ENCODE measurements around the gene LUZP2. TPM values are rescaled to one million over a fixed set of nuclear protein-coding genes. Genes with fewer than 3 reads are reported as not detected.
"Not testable (repeated sequence)": the region's sequence is repeated elsewhere in the genome, so short reads cannot be mapped to it uniquely, and the experiment has no call there.

Gene LUZP2
- total and polyA plus RNA-seq, 4 donors = 0.05 TPM; not detected in 3

DNA sequence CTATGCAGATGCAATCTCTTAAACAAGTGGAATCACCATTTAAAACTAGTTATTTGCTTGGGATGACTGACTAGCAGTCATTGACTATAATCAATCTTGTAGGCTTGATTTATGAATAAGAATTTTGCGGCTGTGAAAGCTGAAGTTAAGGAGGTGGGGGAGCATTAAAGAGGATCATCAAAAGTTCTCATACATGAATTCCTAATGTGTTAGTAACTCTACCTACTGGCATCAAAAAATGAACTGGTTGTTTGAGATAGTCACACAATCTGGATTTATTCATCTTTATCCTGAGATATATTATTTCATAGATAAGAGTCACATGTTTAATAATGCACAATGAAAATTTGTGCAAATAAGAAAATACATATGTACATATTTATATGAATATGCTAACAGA, 393.6 kb downstream of the LUZP2 start:
- 99% methylated on average over 1 of the region's 1 CpG for WGBS
- TF ChIP-seq RAD21 (IDR thresholded peaks at IDR 0.05) (no peak), TAF1 (conservative IDR thresholded peaks at IDR 0.05) (no peak), YY1 (IDR thresholded peaks at IDR 0.05) (no peak), HNF4G (IDR thresholded peaks at IDR 0.05) (no peak)
- TF ChIP-seq, protein P1, sequence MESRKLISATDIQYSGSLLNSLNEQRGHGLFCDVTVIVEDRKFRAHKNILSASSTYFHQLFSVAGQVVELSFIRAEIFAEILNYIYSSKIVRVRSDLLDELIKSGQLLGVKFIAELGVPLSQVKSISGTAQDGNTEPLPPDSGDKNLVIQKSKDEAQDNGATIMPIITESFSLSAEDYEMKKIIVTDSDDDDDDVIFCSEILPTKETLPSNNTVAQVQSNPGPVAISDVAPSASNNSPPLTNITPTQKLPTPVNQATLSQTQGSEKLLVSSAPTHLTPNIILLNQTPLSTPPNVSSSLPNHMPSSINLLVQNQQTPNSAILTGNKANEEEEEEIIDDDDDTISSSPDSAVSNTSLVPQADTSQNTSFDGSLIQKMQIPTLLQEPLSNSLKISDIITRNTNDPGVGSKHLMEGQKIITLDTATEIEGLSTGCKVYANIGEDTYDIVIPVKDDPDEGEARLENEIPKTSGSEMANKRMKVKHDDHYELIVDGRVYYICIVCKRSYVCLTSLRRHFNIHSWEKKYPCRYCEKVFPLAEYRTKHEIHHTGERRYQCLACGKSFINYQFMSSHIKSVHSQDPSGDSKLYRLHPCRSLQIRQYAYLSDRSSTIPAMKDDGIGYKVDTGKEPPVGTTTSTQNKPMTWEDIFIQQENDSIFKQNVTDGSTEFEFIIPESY (IDR thresholded peaks at IDR 0.05) = no peak
- TF ChIP-seq, protein P2, sequence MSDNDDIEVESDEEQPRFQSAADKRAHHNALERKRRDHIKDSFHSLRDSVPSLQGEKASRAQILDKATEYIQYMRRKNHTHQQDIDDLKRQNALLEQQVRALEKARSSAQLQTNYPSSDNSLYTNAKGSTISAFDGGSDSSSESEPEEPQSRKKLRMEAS (IDR thresholded peaks at IDR 0.05) = no peak
- TF ChIP-seq, protein P3, sequence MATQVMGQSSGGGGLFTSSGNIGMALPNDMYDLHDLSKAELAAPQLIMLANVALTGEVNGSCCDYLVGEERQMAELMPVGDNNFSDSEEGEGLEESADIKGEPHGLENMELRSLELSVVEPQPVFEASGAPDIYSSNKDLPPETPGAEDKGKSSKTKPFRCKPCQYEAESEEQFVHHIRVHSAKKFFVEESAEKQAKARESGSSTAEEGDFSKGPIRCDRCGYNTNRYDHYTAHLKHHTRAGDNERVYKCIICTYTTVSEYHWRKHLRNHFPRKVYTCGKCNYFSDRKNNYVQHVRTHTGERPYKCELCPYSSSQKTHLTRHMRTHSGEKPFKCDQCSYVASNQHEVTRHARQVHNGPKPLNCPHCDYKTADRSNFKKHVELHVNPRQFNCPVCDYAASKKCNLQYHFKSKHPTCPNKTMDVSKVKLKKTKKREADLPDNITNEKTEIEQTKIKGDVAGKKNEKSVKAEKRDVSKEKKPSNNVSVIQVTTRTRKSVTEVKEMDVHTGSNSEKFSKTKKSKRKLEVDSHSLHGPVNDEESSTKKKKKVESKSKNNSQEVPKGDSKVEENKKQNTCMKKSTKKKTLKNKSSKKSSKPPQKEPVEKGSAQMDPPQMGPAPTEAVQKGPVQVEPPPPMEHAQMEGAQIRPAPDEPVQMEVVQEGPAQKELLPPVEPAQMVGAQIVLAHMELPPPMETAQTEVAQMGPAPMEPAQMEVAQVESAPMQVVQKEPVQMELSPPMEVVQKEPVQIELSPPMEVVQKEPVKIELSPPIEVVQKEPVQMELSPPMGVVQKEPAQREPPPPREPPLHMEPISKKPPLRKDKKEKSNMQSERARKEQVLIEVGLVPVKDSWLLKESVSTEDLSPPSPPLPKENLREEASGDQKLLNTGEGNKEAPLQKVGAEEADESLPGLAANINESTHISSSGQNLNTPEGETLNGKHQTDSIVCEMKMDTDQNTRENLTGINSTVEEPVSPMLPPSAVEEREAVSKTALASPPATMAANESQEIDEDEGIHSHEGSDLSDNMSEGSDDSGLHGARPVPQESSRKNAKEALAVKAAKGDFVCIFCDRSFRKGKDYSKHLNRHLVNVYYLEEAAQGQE (IDR thresholded peaks at IDR 0.05) = no peak

DNA sequence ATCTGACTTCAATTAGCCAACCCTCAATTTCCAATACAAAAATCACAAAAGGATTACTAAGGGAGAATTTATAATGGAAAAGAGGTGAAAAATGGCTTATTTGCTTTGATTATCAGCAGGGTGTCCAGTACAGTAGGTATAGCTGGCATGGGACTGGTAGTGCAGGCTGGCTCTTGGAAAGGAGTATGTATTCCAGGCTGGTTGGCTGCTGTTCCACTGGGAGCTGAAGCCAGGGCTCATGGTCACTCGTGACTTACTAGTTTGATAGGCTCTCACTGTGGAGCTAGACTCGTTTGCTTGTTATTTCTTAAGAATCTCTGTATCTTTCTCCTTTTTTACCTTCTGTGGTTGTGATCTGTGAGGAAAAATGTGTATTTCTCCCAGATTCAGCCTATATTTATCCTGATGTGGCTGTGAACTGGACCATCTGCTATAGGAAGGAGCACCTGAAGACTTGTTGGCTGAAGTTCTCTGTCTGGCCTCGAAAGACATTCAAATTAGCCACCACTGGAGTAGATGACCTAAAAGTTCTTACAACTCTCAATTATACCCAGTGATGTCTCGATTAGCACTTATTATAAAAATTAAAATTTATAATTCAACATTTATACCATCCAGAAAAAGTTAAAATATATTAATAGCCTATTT, 395.1 kb downstream of the LUZP2 start:
- H3K9ac ChIP-seq (ENCODE audit: low read depth in 1 of 2, low read length in 2 of 2); H3K27me3 ChIP-seq (ENCODE audit: control insufficient read depth in 4 of 4, insufficient read depth in 4 of 4, low read length in 3 of 4); H3K9me3 ChIP-seq (ENCODE audit: control insufficient read depth in 4 of 4, low read length in 3 of 4); H3K4me3 ChIP-seq (ENCODE audit: low read depth in 1 of 3, low read length in 3 of 3); H3K4me1 ChIP-seq (ENCODE audit: control insufficient read depth in 4 of 4, insufficient read depth in 4 of 4, low read length in 3 of 4); DNase-seq (ENCODE audit: low spot score); H3K27ac ChIP-seq (ENCODE audit: low read depth in 1 of 2, low read length in 2 of 2); H3K36me3 ChIP-seq (ENCODE audit: control insufficient read depth in 4 of 4, insufficient read depth in 3 of 4, low read depth in 1 of 4, low read length in 3 of 4): not testable (repeated sequence)
- 81% methylated on average over 4 of the region's 4 CpGs for WGBS

More for the DNA sequence above, 393.6 kb downstream of the LUZP2 start:
- no peaks in the 10 kb centered on the region for H3K9me3 ChIP-seq (ENCODE audit: control insufficient read depth in 4 of 4, low read length in 3 of 4)
- H3K9ac ChIP-seq (ENCODE audit: low read depth in 1 of 2, low read length in 2 of 2) = no peak overlapping the region
- DNase-seq (ENCODE audit: low spot score) = no peak
- H3K4me3 ChIP-seq (ENCODE audit: low read depth in 1 of 3, low read length in 3 of 3) = no peak overlapping the region
- no peak overlapping the region for H3K27ac ChIP-seq (ENCODE audit: low read depth in 1 of 2, low read length in 2 of 2)
- H3K36me3 ChIP-seq (ENCODE audit: control insufficient read depth in 4 of 4, insufficient read depth in 3 of 4, low read depth in 1 of 4, low read length in 3 of 4) = no peaks in the 10 kb centered on the region
- no peaks in the 10 kb centered on the region for H3K4me1 ChIP-seq (ENCODE audit: control insufficient read depth in 4 of 4, insufficient read depth in 4 of 4, low read length in 3 of 4)
- H3K27me3 ChIP-seq (ENCODE audit: control insufficient read depth in 4 of 4, insufficient read depth in 4 of 4, low read length in 3 of 4) = no peaks in the 10 kb centered on the region

DNA sequence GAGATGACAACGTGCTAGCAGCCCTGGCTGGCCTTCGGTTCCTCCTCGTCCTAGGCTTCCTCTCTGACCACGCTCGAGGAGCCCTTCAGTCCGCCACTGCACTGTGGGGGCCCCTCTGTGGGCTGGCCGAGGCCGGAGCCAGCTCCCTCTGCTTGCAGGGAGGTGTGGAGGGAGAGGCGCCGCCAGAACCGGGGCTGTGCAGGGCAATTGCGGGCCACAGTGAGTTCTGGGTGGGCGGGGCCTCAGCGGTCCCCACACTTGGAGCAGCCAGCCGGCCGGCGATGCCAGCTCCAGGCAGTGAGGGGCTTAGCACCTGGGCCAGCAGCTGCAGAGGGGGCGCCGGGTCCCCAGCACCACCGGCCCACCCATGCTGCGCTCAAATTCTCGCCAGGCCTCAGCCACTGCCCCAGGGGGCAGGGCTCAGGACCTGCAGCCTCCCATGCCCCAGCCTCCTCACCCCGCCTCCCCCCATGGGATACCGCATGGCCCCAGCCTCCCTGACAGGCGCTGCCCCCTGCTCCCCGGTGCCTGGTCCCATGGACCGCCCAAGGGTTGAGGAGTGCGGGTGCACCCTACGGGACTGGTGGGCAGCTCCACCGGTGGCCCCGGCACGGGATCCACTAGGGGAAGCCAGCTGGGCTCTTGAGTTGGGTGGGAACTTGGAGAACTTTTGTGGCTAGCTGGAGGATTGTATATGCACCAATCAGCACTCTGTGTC, 399.4 kb downstream of the LUZP2 start:
- Histone ChIP-seq H3K27me3 (ENCODE audit: control insufficient read depth in 4 of 4, insufficient read depth in 4 of 4, low read length in 3 of 4) (no peaks in the 10 kb centered on the region), H3K9ac (ENCODE audit: low read depth in 1 of 2, low read length in 2 of 2) (no peak overlapping the region), H3K36me3 (ENCODE audit: control insufficient read depth in 4 of 4, insufficient read depth in 3 of 4, low read depth in 1 of 4, low read length in 3 of 4) (no peaks in the 10 kb centered on the region), H3K4me3 (ENCODE audit: low read depth in 1 of 3, low read length in 3 of 3) (no peak overlapping the region), H3K9me3 (ENCODE audit: control insufficient read depth in 4 of 4, low read length in 3 of 4) (no peaks in the 10 kb centered on the region), H3K27ac (ENCODE audit: low read depth in 1 of 2, low read length in 2 of 2) (no peak overlapping the region), H3K4me1 (ENCODE audit: control insufficient read depth in 4 of 4, insufficient read depth in 4 of 4, low read length in 3 of 4) (peaks cover 0 to 6% (median 4%) of the 10 kb centered on the region in 4 donors)
- no peak for DNase-seq (ENCODE audit: low spot score)
- 92% methylated on average over 32 of the region's 32 CpGs for WGBS
- no peak for TF ChIP-seq RXRA (IDR thresholded peaks at IDR 0.05)
- TF ChIP-seq TAF1 (conservative IDR thresholded peaks at IDR 0.05) = no peak
- TF ChIP-seq, protein P4, sequence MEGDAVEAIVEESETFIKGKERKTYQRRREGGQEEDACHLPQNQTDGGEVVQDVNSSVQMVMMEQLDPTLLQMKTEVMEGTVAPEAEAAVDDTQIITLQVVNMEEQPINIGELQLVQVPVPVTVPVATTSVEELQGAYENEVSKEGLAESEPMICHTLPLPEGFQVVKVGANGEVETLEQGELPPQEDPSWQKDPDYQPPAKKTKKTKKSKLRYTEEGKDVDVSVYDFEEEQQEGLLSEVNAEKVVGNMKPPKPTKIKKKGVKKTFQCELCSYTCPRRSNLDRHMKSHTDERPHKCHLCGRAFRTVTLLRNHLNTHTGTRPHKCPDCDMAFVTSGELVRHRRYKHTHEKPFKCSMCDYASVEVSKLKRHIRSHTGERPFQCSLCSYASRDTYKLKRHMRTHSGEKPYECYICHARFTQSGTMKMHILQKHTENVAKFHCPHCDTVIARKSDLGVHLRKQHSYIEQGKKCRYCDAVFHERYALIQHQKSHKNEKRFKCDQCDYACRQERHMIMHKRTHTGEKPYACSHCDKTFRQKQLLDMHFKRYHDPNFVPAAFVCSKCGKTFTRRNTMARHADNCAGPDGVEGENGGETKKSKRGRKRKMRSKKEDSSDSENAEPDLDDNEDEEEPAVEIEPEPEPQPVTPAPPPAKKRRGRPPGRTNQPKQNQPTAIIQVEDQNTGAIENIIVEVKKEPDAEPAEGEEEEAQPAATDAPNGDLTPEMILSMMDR (IDR thresholded peaks at IDR 0.05; ENCODE audit: low read depth, low read length, missing input control) = no peak
- no peak for TF ChIP-seq SP1 (IDR thresholded peaks at IDR 0.05)
- TF ChIP-seq NR2F2 (IDR thresholded peaks at IDR 0.05) = no peak
- TF ChIP-seq RAD21 (IDR thresholded peaks at IDR 0.05) = no peak
- TF ChIP-seq, protein P5, sequence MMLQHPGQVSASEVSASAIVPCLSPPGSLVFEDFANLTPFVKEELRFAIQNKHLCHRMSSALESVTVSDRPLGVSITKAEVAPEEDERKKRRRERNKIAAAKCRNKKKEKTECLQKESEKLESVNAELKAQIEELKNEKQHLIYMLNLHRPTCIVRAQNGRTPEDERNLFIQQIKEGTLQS (IDR thresholded peaks at IDR 0.05) = no peak
- no peak for TF ChIP-seq EGR1 (IDR thresholded peaks at IDR 0.05; ENCODE audit: low read depth in 2 of 2)
- TF ChIP-seq HNF4A (conservative IDR thresholded peaks at IDR 0.05) = no peak
- TF ChIP-seq JUND (IDR thresholded peaks at IDR 0.05) = no peak
- TF ChIP-seq FOXA1 (IDR thresholded peaks at IDR 0.05) = no peak
- no peak for TF ChIP-seq FOXA2 (IDR thresholded peaks at IDR 0.05)
- TF ChIP-seq HNF4G (IDR thresholded peaks at IDR 0.05) = no peak
- no peak for TF ChIP-seq YY1 (IDR thresholded peaks at IDR 0.05)
- TF ChIP-seq, protein P1 (IDR thresholded peaks at IDR 0.05) = no peak

All from liver (tissue), 9 donors.